ENCODE data around the gene TSPOAP1. TPM values are rescaled to one million over a fixed set of nuclear protein-coding genes. Genes with fewer than 3 reads are reported as not detected.
A peak's percentile ranks its signal among the peaks of the same experiment; 100 is the strongest.

Gene TSPOAP1
- total and polyA plus RNA-seq, 2 of the 13 experiments (the other 11 are each of a cell fraction or from before 2014, with no cell fraction given), result not detected

GRCh38 chr17:58270476-58271215, 57.9 kb downstream of the TSPOAP1 start:
- ChIA-PET POLR2A (no interaction called here), CTCF (ENCODE audit: low intra/inter-chr PET ratio, low total read pairs) (no interaction called here)
- H3K9ac ChIP-seq (ENCODE audit: insufficient read depth, low read depth, low read length), result no peak overlapping the region
- H2AFZ ChIP-seq (ENCODE audit: low read length), result no peak overlapping the region
- no peaks in the 10 kb centered on the region for H3K4me1 ChIP-seq (ENCODE audit: insufficient read depth, low read length)
- H3K27ac ChIP-seq (ENCODE audit: extremely low read length, insufficient read depth, low read length), result no peak overlapping the region
- H3K9me3 ChIP-seq (ENCODE audit: low read length), result no peaks in the 10 kb centered on the region
- DNase-seq (ENCODE audit: low spot score), result no peak
- no peak for FAIRE-seq
- H4K20me1 ChIP-seq (ENCODE audit: insufficient read depth, low read length), result no peaks in the 10 kb centered on the region
- H3K27me3 ChIP-seq (ENCODE audit: control insufficient read depth in 1 of 2, insufficient read depth in 2 of 2, low read length in 2 of 2), result peaks cover 4 to 62% of the 10 kb centered on the region in 2 experiments; a peak in 4 of 5 replicates
- no peak overlapping the region for H3K4me2 ChIP-seq (ENCODE audit: low read depth, low read length)
- BruUV-seq (replicated peaks), result no TSS peak
- intact Hi-C loops (cut with micrococcal nuclease; ENCODE audit: unreplicated experiment), result no loop called here
- H3K36me3 ChIP-seq (replicated peaks in 1 of 2; ENCODE audit: control insufficient read depth in 1 of 2, insufficient read depth in 2 of 2, low read length in 2 of 2), result no peaks in the 10 kb centered on the region
- no peak overlapping the region for H3K4me3 ChIP-seq (replicated peaks in 1 of 3; ENCODE audit: insufficient read depth in 1 of 3, low read depth in 2 of 3, low read length in 3 of 3)
- peak; percentile 66 for ATAC-seq
- in situ Hi-C loops (cut with HindIII; ENCODE audit: extremely low pct_ligation_motif_present, low pct_unique_long_range_greater_than_20kb), result no loop called here
- H3K79me2 ChIP-seq (ENCODE audit: insufficient read depth, low read length), result no peaks in the 10 kb centered on the region
- 51% methylated on average over 9 of the region's 15 CpGs for WGBS (ENCODE audit: low lambda C conversion rate)
- TF ChIP-seq MZF1 (CRISPR knock-in tag; IDR thresholded peaks at IDR 0.05; ENCODE audit: borderline replicate concordance), result no peak
- no peak for TF ChIP-seq FOXP4 (CRISPR knock-in tag; IDR thresholded peaks at IDR 0.05)
- TF ChIP-seq ZNF800 (CRISPR knock-in tag; IDR thresholded peaks at IDR 0.05), result no peak
- no peak for TF ChIP-seq ZNF331 (CRISPR knock-in tag; IDR thresholded peaks at IDR 0.05)
- peak; percentile 27; the same call in 1 of the 2 replicates for TF ChIP-seq GABPA (IDR thresholded peaks at IDR 0.05; ENCODE audit: low read depth, low read length)
- TF ChIP-seq GABPA (CRISPR knock-in tag; IDR thresholded peaks at IDR 0.05; ENCODE audit: low read depth), result no peak
- TF ChIP-seq DMTF1 (CRISPR knock-in tag; IDR thresholded peaks at IDR 0.05), result no peak
- no peak for TF ChIP-seq ZNF543 (CRISPR knock-in tag; IDR thresholded peaks at IDR 0.05)
- no peak for TF ChIP-seq YY1 (IDR thresholded peaks at IDR 0.05; ENCODE audit: insufficient read depth, insufficient replicate concordance, low read depth, low read length)
- no peak for TF ChIP-seq ZBTB39 (CRISPR knock-in tag; IDR thresholded peaks at IDR 0.05)
- TF ChIP-seq MYNN (CRISPR knock-in tag; IDR thresholded peaks at IDR 0.05; ENCODE audit: low read depth), result no peak
- TF ChIP-seq NFE2L1 (CRISPR knock-in tag; IDR thresholded peaks at IDR 0.05; ENCODE audit: borderline replicate concordance), result no peak
- peak; percentile 92 for TF ChIP-seq ZEB1 (IDR thresholded peaks at IDR 0.05; ENCODE audit: insufficient replicate concordance, low read depth)
- no peak for TF ChIP-seq PAF1 (CRISPR knock-in tag; IDR thresholded peaks at IDR 0.05)
- no peak for TF ChIP-seq CREB1 (IDR thresholded peaks at IDR 0.05)
- TF ChIP-seq CREB1 (CRISPR knock-in tag; IDR thresholded peaks at IDR 0.05), result no peak
- TF ChIP-seq HMG20B (CRISPR knock-in tag; conservative IDR thresholded peaks at IDR 0.05), result no peak

Data from HepG2 (cell line).